Kidney tubule cell (primary cell): Measurements from ENCODE around the gene FEM1A.

ENCODE experiments used
- DNase-seq: peaks from one replicate; pipeline ENCODE4 v3.0.0-alpha.2; 2018; ENCODE audit warnings: low spot score

The FEM1A gene

GRCh38 chr19:4847190-4847973 lies 55.8 kb downstream of the FEM1A start:
- DNase-seq: no peak

GRCh38 chr19:4849019-4849418 lies 57.5 kb downstream of the FEM1A start:
- no peak for DNase-seq
